Esophagus muscularis mucosa (tissue), 4 donors: ENCODE data around the gene PLPPR3. TPM values are rescaled to one million over a fixed set of nuclear protein-coding genes. Genes with fewer than 3 reads are reported as not detected.

Source experiments
- DNase-seq: peaks from one replicate; pipeline ENCODE4 v3.0.0-alpha.2; 2017; ENCODE audit errors: extremely low spot score
- H3K27ac ChIP-seq, 4 donors: fragments of 200-600 bp; sonication (generic); replicated peaks in 1 of 4; 1 replicate in 3 of 4; 2 replicates in 1 of 4; pipeline ENCODE4 v1.5.1; 2016 to 2019; ENCODE audit warnings: mild to moderate bottlenecking in 1 of 4
- H3K27me3 ChIP-seq, 4 donors: fragments of 200-600 bp; sonication (generic); one replicate each; pipeline versions ENCODE4 v1.5.1 to v1.6.0; 2016 to 2019
- H3K36me3 ChIP-seq, 4 donors: fragments of 200-600 bp; sonication (generic); one replicate each; pipeline ENCODE4 v1.5.1; 2016 to 2019
- H3K4me1 ChIP-seq, 4 donors: fragments of 200-600 bp; sonication (generic); one replicate each; pipeline ENCODE4 v1.5.1; 2016 to 2019
- H3K4me3 ChIP-seq, 4 donors: fragments of 200-600 bp; sonication (generic); 1 replicate in 2 of 4; 2 replicates in 2 of 4; pipeline ENCODE4 v1.5.1; 2016 to 2019; ENCODE audit warnings: mild to moderate bottlenecking in 4 of 4, moderate library complexity in 1 of 4
- H3K9me3 ChIP-seq, 4 donors: fragments of 200-600 bp; sonication (generic); 1 replicate in 3 of 4; 2 replicates in 1 of 4; pipeline ENCODE4 v1.5.1; 2016 to 2019
- CTCF ChIP-seq, 3 experiments: fragments of 200-600 bp in 2 of 3; fragments of 450-650 bp in 1 of 3; sonication (generic) in 2 of 3; IDR thresholded peaks; one replicate each; pipeline ENCODE4 v1.5.1; 2017 to 2019; ENCODE audit warnings: antibody characterized with exemption in 3 of 3, mild to moderate bottlenecking in 2 of 3, moderate library complexity in 1 of 3
- EP300 ChIP-seq: sonication (generic); formaldehyde crosslinking; IDR thresholded peaks from one replicate; pipeline ENCODE4 v1.6.1; 2017; ENCODE audit warnings: antibody characterized with exemption
- POLR2A ChIP-seq: fragments of 450-650 bp; IDR thresholded peaks from one replicate; pipeline ENCODE4 v1.6.1; 2017; ENCODE audit warnings: antibody characterized with exemption, moderate library complexity, mild to moderate bottlenecking, low read depth
- POLR2AphosphoS5 ChIP-seq, 2 donors: sonication (generic); formaldehyde crosslinking; IDR thresholded peaks; one replicate each; pipeline ENCODE4 v1.6.1; 2017; ENCODE audit warnings: antibody characterized with exemption in 2 of 2
- WGBS: methylation state at CpG from one replicate; pipeline ENCODE4 v1.1.5; 2018; 5-methylcytosine and 5-hydroxymethylcytosine counted together
- intact Hi-C: fragments of 100-400 bp; cut with DNase I; formaldehyde crosslinking; loops from one replicate; pipeline ENCODE4 v1.15.1; 2023
- total RNA-seq, 4 donors: library from RNA; depleted of rRNA; stranded (reverse); fragments of >200 nt; gene quantifications; one replicate each; pipeline versions ENCODE4 v1.1.0 to v1.2.1, GENCODE V29; 2016

Gene PLPPR3
- total RNA-seq, 4 donors from 2014 or later = not detected

- intact Hi-C loops = no loop called here
- no peak for TF ChIP-seq POLR2AphosphoS5 (IDR thresholded peaks at IDR 0.05)
- no peak for TF ChIP-seq EP300
- TF ChIP-seq CTCF (IDR thresholded peaks at IDR 0.05) = no peak
- no peak for TF ChIP-seq POLR2A
- no peak overlapping the region for H3K4me3 ChIP-seq
- peaks cover 30 to 65% (median 44%) of the 10 kb centered on the region in 4 donors for H3K4me1 ChIP-seq
- no peaks in the 10 kb centered on the region for H3K9me3 ChIP-seq
- H3K27me3 ChIP-seq = no peaks in the 10 kb centered on the region
- no peaks in the 10 kb centered on the region for H3K36me3 ChIP-seq
- no peak for DNase-seq
- 62% methylated on average over 6 of the region's 8 CpGs for WGBS
- peak overlapping the region in 3 of 4 donors; percentile 6 to 50 (median 43) for H3K27ac ChIP-seq
Observed at GRCh38 chr19:791567-792305, 30.0 kb downstream of the PLPPR3 start.

- WGBS = 85% methylated on average over 26 of the region's 26 CpGs
- no peak overlapping the region for H3K4me3 ChIP-seq
- H3K27me3 ChIP-seq = no peaks in the 10 kb centered on the region
- H3K27ac ChIP-seq = peak overlapping the region in 2 of 4 donors; percentile 43 to 50
- TF ChIP-seq POLR2A = no peak
- TF ChIP-seq POLR2AphosphoS5 (IDR thresholded peaks at IDR 0.05) = no peak
- TF ChIP-seq EP300 = no peak
- TF ChIP-seq CTCF (IDR thresholded peaks at IDR 0.05) = no peak
- no peak for DNase-seq
- H3K4me1 ChIP-seq = peaks cover 24 to 61% (median 39%) of the 10 kb centered on the region in 4 donors
- no peaks in the 10 kb centered on the region for H3K9me3 ChIP-seq
- no peaks in the 10 kb centered on the region for H3K36me3 ChIP-seq
- intact Hi-C loops = no loop called here
Observed at GRCh38 chr19:791007-791566, 30.7 kb downstream of the PLPPR3 start.

- intact Hi-C loops = no loop called here
- no peak for DNase-seq
- no peaks in the 10 kb centered on the region for H3K9me3 ChIP-seq
- no peaks in the 10 kb centered on the region for H3K36me3 ChIP-seq
- 92% methylated on average over 9 of the region's 9 CpGs for whole genome bisulfite sequencing
- H3K27ac ChIP-seq = peak overlapping the region; percentile 1 to 63 (median 46)
- no peaks in the 10 kb centered on the region for H3K27me3 ChIP-seq
- H3K4me3 ChIP-seq = no peak overlapping the region
- H3K4me1 ChIP-seq = peaks cover 15 to 51% (median 31%) of the 10 kb centered on the region in 4 donors
- TF ChIP-seq EP300 (no peak), POLR2AphosphoS5 (IDR thresholded peaks at IDR 0.05) (no peak), CTCF (IDR thresholded peaks at IDR 0.05) (no peak), POLR2A (no peak)
Observed at GRCh38 chr19:789701-790060, 32.1 kb downstream of the PLPPR3 start.

- no peak for DNase-seq
- peaks cover 15 to 51% (median 34%) of the 10 kb centered on the region in 4 donors for H3K4me1 ChIP-seq
- intact Hi-C loops = no loop called here
- no peaks in the 10 kb centered on the region for H3K27me3 ChIP-seq
- H3K27ac ChIP-seq = peak overlapping the region; percentile 1 to 63 (median 46)
- no peaks in the 10 kb centered on the region for H3K36me3 ChIP-seq
- TF ChIP-seq EP300 = no peak
- no peak for TF ChIP-seq CTCF (IDR thresholded peaks at IDR 0.05)
- no peak for TF ChIP-seq POLR2A
- no peak for TF ChIP-seq POLR2AphosphoS5 (IDR thresholded peaks at IDR 0.05)
- H3K4me3 ChIP-seq = no peak overlapping the region
- 57% methylated on average over 26 of the region's 33 CpGs for WGBS
- H3K9me3 ChIP-seq = no peaks in the 10 kb centered on the region
Observed at GRCh38 chr19:788983-789700, 32.6 kb downstream of the PLPPR3 start.
